GM12878 (cell line): ENCODE data around the gene BHLHE23. TPM values are rescaled to one million over a fixed set of nuclear protein-coding genes. Genes with fewer than 3 reads are reported as not detected.

Experiments
- ATAC-seq: fragments of 200-7000 bp; cut with Tn5 transposase; 3 replicates; pipeline ENCODE4 v1.9.1; 2020; ENCODE audit warnings: mild to moderate bottlenecking, moderate library complexity
- BruUV-seq: library from RNA; stranded (reverse); fragments of 400-500 nt; replicated peaks from 2 replicates; lab custom pipeline; 2021; lab: Mats Ljungman, UMichigan
- CTCF ChIA-PET: fragments of 300-600 bp; sonication (Branson Sonifier 250); formaldehyde crosslinking; extraction: SDS; loops from one replicate; lab custom pipeline; 2021; ENCODE audit warnings: inconsistent platforms; lab: Yijun Ruan, JAX
- POLR2A ChIA-PET: fragments of 350-600 bp; formaldehyde crosslinking; extraction: SDS; loops from one replicate; lab custom pipeline; 2021; ENCODE audit warnings: inconsistent platforms; lab: Charles Lee
- RAD21 ChIA-PET: fragments of 300-600 bp; sonication (Branson Sonifier 250); formaldehyde crosslinking; loops from one replicate; lab custom pipeline; 2023; ENCODE audit warnings: antibody characterized with exemption; ENCODE audit not compliant: unreplicated experiment; lab: Charles Lee
- SMC1A ChIA-PET: fragments of 300-600 bp; sonication (Branson Sonifier 250); formaldehyde crosslinking; loops from one replicate; lab custom pipeline; 2023; ENCODE audit not compliant: unreplicated experiment, uncharacterized antibody; lab: Charles Lee
- DNase-seq: peaks from one replicate; pipeline ENCODE4 v3.0.0-alpha.2; 2011; ENCODE audit warnings: low read depth, low spot score
- FAIRE-seq: peaks from 3 replicates; lab custom pipeline; 2011; peaks lifted over from hg19 to GRCh38; lab: Jason Lieb, UNC
- H2AFZ ChIP-seq: 2 replicates; pipeline ENCODE4 v1.6.0; 2011; ENCODE audit warnings: low read depth, low read length, control low read depth; ENCODE audit not compliant: control insufficient read depth
- H3K27ac ChIP-seq: 2 replicates; pipeline ENCODE4 v1.5.1; 2011; ENCODE audit warnings: control low read depth; ENCODE audit not compliant: control insufficient read depth, insufficient read depth
- H3K27me3 ChIP-seq, 2 experiments: replicated peaks in 1 of 2; 2 replicates each; pipeline versions ENCODE4 v1.6.0 to v1.6.1; 2011; ENCODE audit warnings: low read length in 1 of 2; ENCODE audit not compliant: control insufficient read depth in 2 of 2, insufficient read depth in 2 of 2
- H3K36me3 ChIP-seq, 2 experiments: 2 replicates each; pipeline ENCODE4 v1.5.1; 2011; ENCODE audit warnings: low read length in 1 of 2; ENCODE audit not compliant: control insufficient read depth in 2 of 2, insufficient read depth in 2 of 2
- H3K4me1 ChIP-seq: 2 replicates; pipeline ENCODE4 v1.6.1; 2011; ENCODE audit warnings: mild to moderate bottlenecking, low read length, moderate library complexity, mixed read lengths; ENCODE audit not compliant: control insufficient read depth, insufficient read depth
- H3K4me2 ChIP-seq: 2 replicates; pipeline ENCODE4 v1.6.0; 2011; ENCODE audit warnings: control low read depth; ENCODE audit not compliant: control insufficient read depth, insufficient read depth
- H3K4me3 ChIP-seq: fragments of 200-600 bp; sonication (generic); 2 replicates; pipeline ENCODE4 v1.5.1; 2016
- H3K79me2 ChIP-seq: 2 replicates; pipeline ENCODE4 v1.6.0; 2011; ENCODE audit warnings: low read length; ENCODE audit not compliant: control insufficient read depth, insufficient read depth
- H3K9ac ChIP-seq: 2 replicates; pipeline ENCODE4 v1.8.0; 2011; ENCODE audit warnings: low read length, control low read depth, mixed read lengths; ENCODE audit not compliant: control insufficient read depth, insufficient read depth
- H3K9me3 ChIP-seq: replicated peaks from 3 replicates; pipeline ENCODE4 v1.5.1; 2011; ENCODE audit warnings: mild to moderate bottlenecking, low read length; ENCODE audit not compliant: control insufficient read depth, insufficient read depth
- H4K20me1 ChIP-seq: 2 replicates; pipeline ENCODE4 v1.6.0; 2011; ENCODE audit not compliant: control insufficient read depth, insufficient read depth
- JUNB ChIP-seq: IDR thresholded peaks from 2 replicates; pipeline ENCODE4 v1.6.1; 2016; ENCODE audit warnings: antibody characterized with exemption, mild to moderate bottlenecking
- SRF ChIP-seq, 2 experiments: IDR thresholded peaks; 2 replicates each; pipeline ENCODE4 v1.6.1; 2011; ENCODE audit warnings: low read depth in 2 of 2, low read length in 2 of 2, mild to moderate bottlenecking in 1 of 2, moderate library complexity in 1 of 2
- ZNF274 ChIP-seq: IDR thresholded peaks from one replicate; pipeline ENCODE4 v1.8.0; 2011; ENCODE audit not compliant: insufficient read length, insufficient read depth
- WGBS: methylation state at CpG from one replicate; pipeline ENCODE4 v1.1.6; 2016; ENCODE audit warnings: low lambda C conversion rate; ENCODE audit not compliant: insufficient replicate concordance, insufficient coverage; ENCODE audit errors: missing lambda C conversion rate; 5-methylcytosine and 5-hydroxymethylcytosine counted together
- in situ Hi-C: fragments of 300-500 bp; cut with MboI; formaldehyde crosslinking; loops from 9 replicates; pipeline ENCODE4 v1.14.3; 2018; ENCODE audit warnings: mixed read lengths
- intact Hi-C: fragments of 100-400 bp; cut with micrococcal nuclease; formaldehyde crosslinking; loops from one replicate; pipeline ENCODE4 v1.14.2; 2022; ENCODE audit not compliant: unreplicated experiment
- polyA plus RNA-seq, 11 experiments: library from polyadenylated mRNA; depleted of rRNA in 4 of 11; unstranded in 6 of 11; stranded (reverse) in 5 of 11; fragments of >200 nt; fragmentation: Nextera tagmentation in 4 of 11; fragmentation: Illumina TruSeq in 1 of 11; extraction: Ambion mirVana in 4 of 11; extraction: Trizol in 1 of 11; gene quantifications; 1 replicate in 1 of 11; 2 replicates in 10 of 11; pipeline versions ENCODE4 v1.2.1 to v1.2.3, GENCODE V29; 2011 to 2016; ENCODE audit warnings: inconsistent platforms in 2 of 11, missing spikeins in 2 of 11, low read depth in 1 of 11
- total RNA-seq, 4 experiments: library from RNA; depleted of rRNA in 3 of 4; stranded (reverse); fragments of >200 nt in 3 of 4; fragmentation: Illumina TruSeq in 1 of 4; extraction: Trizol in 1 of 4; gene quantifications; 2 replicates each; pipeline versions ENCODE4 v1.2.1 to v1.2.3, GENCODE V29; 2013 to 2021
- TF ChIP-seq, protein P1 (sequence below): IDR thresholded peaks from 2 replicates; pipeline ENCODE4 v1.6.1; 2011; ENCODE audit warnings: low read depth, low read length, improper control_type of control experiment, borderline replicate concordance

BHLHE23 gene
- total and polyA plus RNA-seq, 10 of the 15 experiments (the other 5 are each of a cell fraction or from before 2014, with no cell fraction given): 0.28 to 0.33 TPM; not detected in 8

DNA sequence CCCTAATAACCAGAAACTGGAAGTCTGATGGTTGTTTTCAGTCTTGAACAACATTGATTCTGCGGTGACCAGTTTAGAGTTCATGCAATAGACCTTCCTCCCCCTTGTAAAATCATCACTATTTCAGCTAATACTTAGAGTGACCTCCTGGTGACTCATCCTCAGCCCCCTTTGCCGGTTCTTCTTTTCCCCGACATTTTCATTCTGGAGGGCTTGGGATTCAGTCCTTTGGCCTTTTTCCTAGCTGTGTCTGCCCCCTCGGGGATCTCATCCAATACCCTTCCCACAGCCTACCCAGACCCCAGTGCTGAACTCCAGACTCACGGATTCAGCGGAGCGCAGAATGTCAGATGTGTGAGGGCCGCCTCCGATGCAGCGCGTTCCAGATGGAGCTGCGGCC is 7.5 kb upstream of the BHLHE23 start:
- POLR2A ChIA-PET: interaction anchor here (1.1 to 1.8 kb wide), 3 partner anchors 11 to 96 kb away, joined by 3 to 10 read pairs (median 6); no protein-coding TSS in a partner anchor
- Histone ChIP-seq H3K36me3 (no peaks in the 10 kb centered on the region; a peak in 1 of 4 replicates), H3K4me2 (peak overlapping the region; percentile 15; the same call in 1 of the 2 replicates), H3K4me3 (peak overlapping the region; percentile 52; the same call in 1 of the 2 replicates), H3K27me3 (no peaks in the 10 kb centered on the region), H3K79me2 (peaks cover 55% of the 10 kb centered on the region), H3K9me3 (peaks cover 3% of the 10 kb centered on the region), H4K20me1 (no peaks in the 10 kb centered on the region), H3K27ac (peak overlapping the region; percentile 24; the same call in 1 of the 2 replicates), H3K9ac (peak overlapping the region; percentile 26), H3K4me1 (peaks cover 30% of the 10 kb centered on the region), H2AFZ (no peak overlapping the region)
- CTCF ChIA-PET: interaction anchor here (1.1 to 4.1 kb wide), 4 partner anchors 11 to 43 kb away, joined by 3 to 28 read pairs (median 4); no protein-coding TSS in a partner anchor
- DNase-seq: no peak
- in situ Hi-C loops (loop anchor here (5.0 kb wide), 1 partner anchor 37 kb away; no protein-coding TSS in a partner anchor), intact Hi-C loops (loop anchor here (5.0 kb wide), 1 partner anchor 43 kb away; no protein-coding TSS in a partner anchor)
- RAD21 ChIA-PET: interaction anchor here (4.2 kb wide), 1 partner anchor 60 kb away, joined by 30 read pairs; no protein-coding TSS in a partner anchor
- FAIRE-seq: no peak
- 82% methylated on average over 11 of the region's 12 CpGs for WGBS
- no peak for ATAC-seq
- SMC1A ChIA-PET: interaction anchor here (1.0 to 3.0 kb wide), 7 partner anchors 11 to 115 kb away, joined by 3 to 11 read pairs (median 3); no protein-coding TSS in a partner anchor
- BruUV-seq: no TSS peak
- TF ChIP-seq JUNB (0 out of 2 replicates have a peak, but pooled peaks have one; percentile 15), SRF (IDR thresholded peaks at IDR 0.05; ENCODE audit: low read depth in 2 of 2, low read length in 2 of 2) (0 out of 4 replicates have a peak, but pooled peaks of 1 of the 2 experiments have one; percentile 11), ZNF274 (no peak)
- TF ChIP-seq, protein P1, sequence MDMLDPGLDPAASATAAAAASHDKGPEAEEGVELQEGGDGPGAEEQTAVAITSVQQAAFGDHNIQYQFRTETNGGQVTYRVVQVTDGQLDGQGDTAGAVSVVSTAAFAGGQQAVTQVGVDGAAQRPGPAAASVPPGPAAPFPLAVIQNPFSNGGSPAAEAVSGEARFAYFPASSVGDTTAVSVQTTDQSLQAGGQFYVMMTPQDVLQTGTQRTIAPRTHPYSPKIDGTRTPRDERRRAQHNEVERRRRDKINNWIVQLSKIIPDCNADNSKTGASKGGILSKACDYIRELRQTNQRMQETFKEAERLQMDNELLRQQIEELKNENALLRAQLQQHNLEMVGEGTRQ: no peak
